ENCODE measurements around the gene HOXC12.

DNA sequence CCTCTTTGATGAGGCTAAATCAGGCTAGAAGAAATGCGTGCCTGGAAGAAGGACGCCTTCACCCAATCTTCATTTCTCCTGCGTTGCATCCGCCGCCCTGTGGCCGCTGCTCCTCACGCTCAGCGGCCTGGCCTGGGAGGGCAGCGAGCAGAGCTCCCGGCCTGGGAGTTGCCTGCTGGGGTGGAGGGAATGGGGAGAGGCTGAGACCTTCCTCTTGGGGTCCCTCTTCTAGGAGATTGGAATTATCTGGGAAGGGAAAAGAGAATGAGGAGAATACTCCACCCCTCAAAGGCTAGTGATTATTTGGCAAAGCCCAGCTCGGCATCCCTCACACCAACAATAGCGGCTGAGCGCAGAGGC, 2.4 kb upstream of the HOXC12 start:
- TF ChIP-seq, protein P1, sequence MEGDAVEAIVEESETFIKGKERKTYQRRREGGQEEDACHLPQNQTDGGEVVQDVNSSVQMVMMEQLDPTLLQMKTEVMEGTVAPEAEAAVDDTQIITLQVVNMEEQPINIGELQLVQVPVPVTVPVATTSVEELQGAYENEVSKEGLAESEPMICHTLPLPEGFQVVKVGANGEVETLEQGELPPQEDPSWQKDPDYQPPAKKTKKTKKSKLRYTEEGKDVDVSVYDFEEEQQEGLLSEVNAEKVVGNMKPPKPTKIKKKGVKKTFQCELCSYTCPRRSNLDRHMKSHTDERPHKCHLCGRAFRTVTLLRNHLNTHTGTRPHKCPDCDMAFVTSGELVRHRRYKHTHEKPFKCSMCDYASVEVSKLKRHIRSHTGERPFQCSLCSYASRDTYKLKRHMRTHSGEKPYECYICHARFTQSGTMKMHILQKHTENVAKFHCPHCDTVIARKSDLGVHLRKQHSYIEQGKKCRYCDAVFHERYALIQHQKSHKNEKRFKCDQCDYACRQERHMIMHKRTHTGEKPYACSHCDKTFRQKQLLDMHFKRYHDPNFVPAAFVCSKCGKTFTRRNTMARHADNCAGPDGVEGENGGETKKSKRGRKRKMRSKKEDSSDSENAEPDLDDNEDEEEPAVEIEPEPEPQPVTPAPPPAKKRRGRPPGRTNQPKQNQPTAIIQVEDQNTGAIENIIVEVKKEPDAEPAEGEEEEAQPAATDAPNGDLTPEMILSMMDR (IDR thresholded peaks at IDR 0.05; ENCODE audit: insufficient read depth, low read depth, low read length): no peak
- TF ChIP-seq EZH2 (IDR thresholded peaks at IDR 0.05; ENCODE audit: insufficient read depth, low read length): no peak

Data from astrocyte (in vitro differentiated cells and primary cell).